SK-N-SH treated with all-trans-retinoic acid at 6 μM for 48 hours (cell line): Measurements from ENCODE around the gene RASSF5.

ENCODE experiments used
- ATAC-seq: fragments of 200-7000 bp; cut with Tn5 transposase; 3 replicates; pipeline ENCODE4 v1.9.1; 2020; ENCODE audit warnings: mild to moderate bottlenecking, moderate library complexity
- ARNTL ChIP-seq: fragments of 450-650 bp; formaldehyde crosslinking; IDR thresholded peaks from 2 replicates; pipeline ENCODE4 v1.5.0; 2020; ENCODE audit warnings: low read depth, mild to moderate bottlenecking, moderate library complexity, borderline replicate concordance
- CSDC2 ChIP-seq: fragments of 250-450 bp; sonication (Bioruptor Pico); IDR thresholded peaks from 2 replicates; pipeline ENCODE4 v1.5.0; 2020; ENCODE audit warnings: mild to moderate bottlenecking, moderate library complexity
- CSRNP3 ChIP-seq: fragments of 250-450 bp; sonication (Bioruptor Pico); IDR thresholded peaks from 2 replicates; pipeline ENCODE4 v1.5.1; 2021; ENCODE audit warnings: mild to moderate bottlenecking, moderate library complexity
- ESRRG ChIP-seq: fragments of 250-450 bp; sonication (Bioruptor Pico); IDR thresholded peaks from 2 replicates; pipeline ENCODE4 v1.6.1; 2021; ENCODE audit warnings: mild to moderate bottlenecking
- GLIS3 ChIP-seq: fragments of 250-450 bp; sonication (Bioruptor Pico); IDR thresholded peaks from 2 replicates; pipeline ENCODE4 v1.5.0; 2020; ENCODE audit warnings: mild to moderate bottlenecking, moderate library complexity
- ISL1 ChIP-seq: fragments of 250-450 bp; sonication (Bioruptor Pico); IDR thresholded peaks from 2 replicates; pipeline ENCODE4 v2.1.2; 2022; ENCODE audit warnings: mild to moderate bottlenecking, moderate library complexity
- POU6F1 ChIP-seq: fragments of 250-450 bp; sonication (Bioruptor Pico); IDR thresholded peaks from 2 replicates; pipeline ENCODE4 v1.8.0; 2021; ENCODE audit warnings: low read depth, mild to moderate bottlenecking, moderate library complexity, borderline replicate concordance
- RARB ChIP-seq: fragments of 250-450 bp; sonication (Bioruptor Pico); IDR thresholded peaks from 2 replicates; pipeline ENCODE4 v1.8.0; 2021; ENCODE audit warnings: mild to moderate bottlenecking, moderate library complexity
- TCF4 ChIP-seq: fragments of 250-450 bp; sonication (Bioruptor Pico); IDR thresholded peaks from 2 replicates; pipeline ENCODE4 v1.8.0; 2021; ENCODE audit warnings: mild to moderate bottlenecking, moderate library complexity, borderline replicate concordance
- TOX ChIP-seq: fragments of 250-450 bp; sonication (Bioruptor Pico); IDR thresholded peaks from 2 replicates; pipeline ENCODE4 v1.8.0; 2021; ENCODE audit warnings: mild to moderate bottlenecking, moderate library complexity, borderline replicate concordance
- TSHZ2 ChIP-seq: fragments of 250-450 bp; sonication (Bioruptor Pico); IDR thresholded peaks from 2 replicates; pipeline ENCODE4 v1.5.0; 2020; ENCODE audit warnings: mild to moderate bottlenecking, moderate library complexity
- ZFP3 ChIP-seq: fragments of 250-450 bp; sonication (Bioruptor Pico); IDR thresholded peaks from 2 replicates; pipeline ENCODE4 v1.5.0; 2020; ENCODE audit warnings: mild to moderate bottlenecking, moderate library complexity
- ZFP30 ChIP-seq: fragments of 450-650 bp; formaldehyde crosslinking; IDR thresholded peaks from 2 replicates; pipeline ENCODE4 v1.5.0; 2022; ENCODE audit warnings: mild to moderate bottlenecking, moderate library complexity
- ZNF565 ChIP-seq: fragments of 450-650 bp; formaldehyde crosslinking; conservative IDR thresholded peaks from 2 replicates; pipeline ENCODE4 v1.5.0; 2020; ENCODE audit warnings: low read depth, mild to moderate bottlenecking, moderate library complexity
- TF ChIP-seq, protein P1 (sequence below): fragments of 250-450 bp; sonication (Bioruptor Pico); IDR thresholded peaks from 2 replicates; pipeline ENCODE4 v1.8.0; 2020; ENCODE audit warnings: mild to moderate bottlenecking, moderate library complexity, borderline replicate concordance

Gene RASSF5

DNA sequence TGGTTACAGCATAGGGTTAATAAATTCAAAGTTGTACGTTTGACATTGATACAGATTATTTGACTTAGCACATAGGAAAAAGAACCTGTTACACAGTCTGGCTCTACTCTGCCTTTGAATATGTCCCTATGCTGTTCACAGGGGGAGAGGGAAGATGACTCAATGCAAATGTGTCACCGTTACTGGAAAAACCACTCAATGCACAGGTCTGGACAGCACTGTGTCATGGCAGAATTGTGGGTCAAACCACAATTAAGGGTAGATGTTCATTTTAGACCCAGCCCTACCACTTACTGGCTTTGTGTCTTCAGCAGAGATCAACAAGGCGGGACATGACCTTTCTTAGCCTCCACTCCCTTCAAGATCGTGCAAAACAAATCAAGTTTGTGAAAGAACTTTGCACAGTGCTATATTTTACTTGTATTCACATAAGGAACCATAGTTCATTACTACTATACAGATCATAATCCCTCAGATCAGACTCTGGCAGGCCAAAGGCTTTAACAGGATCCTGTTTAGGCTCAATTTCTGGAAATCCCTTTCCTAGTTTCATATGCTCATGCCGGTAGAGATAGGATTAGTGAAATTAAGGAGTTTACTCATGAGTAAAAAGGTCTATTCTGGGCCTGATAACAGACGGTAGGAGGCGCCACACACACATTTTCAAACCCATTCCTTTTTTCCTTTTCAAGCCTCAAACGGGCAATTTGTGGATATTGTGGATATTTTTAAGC is 82.9 kb downstream of the RASSF5 start:
- TF ChIP-seq ARNTL (no peak), POU6F1 (CRISPR knock-in tag) (no peak), ESRRG (CRISPR knock-in tag) (no peak), TCF4 (no peak), CSRNP3 (no peak)
- ATAC-seq, result peak; percentile 58

GRCh38 chr1:206591226-206591625 is 83.9 kb downstream of the RASSF5 start:
- no peak for ATAC-seq
- no peak for TF ChIP-seq POU6F1 (CRISPR knock-in tag)
- no peak for TF ChIP-seq ISL1 (CRISPR knock-in tag)
- TF ChIP-seq ZNF565 (CRISPR knock-in tag), result no peak
- TF ChIP-seq, protein P1, sequence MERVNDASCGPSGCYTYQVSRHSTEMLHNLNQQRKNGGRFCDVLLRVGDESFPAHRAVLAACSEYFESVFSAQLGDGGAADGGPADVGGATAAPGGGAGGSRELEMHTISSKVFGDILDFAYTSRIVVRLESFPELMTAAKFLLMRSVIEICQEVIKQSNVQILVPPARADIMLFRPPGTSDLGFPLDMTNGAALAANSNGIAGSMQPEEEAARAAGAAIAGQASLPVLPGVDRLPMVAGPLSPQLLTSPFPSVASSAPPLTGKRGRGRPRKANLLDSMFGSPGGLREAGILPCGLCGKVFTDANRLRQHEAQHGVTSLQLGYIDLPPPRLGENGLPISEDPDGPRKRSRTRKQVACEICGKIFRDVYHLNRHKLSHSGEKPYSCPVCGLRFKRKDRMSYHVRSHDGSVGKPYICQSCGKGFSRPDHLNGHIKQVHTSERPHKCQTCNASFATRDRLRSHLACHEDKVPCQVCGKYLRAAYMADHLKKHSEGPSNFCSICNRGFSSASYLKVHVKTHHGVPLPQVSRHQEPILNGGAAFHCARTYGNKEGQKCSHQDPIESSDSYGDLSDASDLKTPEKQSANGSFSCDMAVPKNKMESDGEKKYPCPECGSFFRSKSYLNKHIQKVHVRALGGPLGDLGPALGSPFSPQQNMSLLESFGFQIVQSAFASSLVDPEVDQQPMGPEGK (CRISPR knock-in tag), result no peak
- TF ChIP-seq ZFP3 (CRISPR knock-in tag), result no peak

- ATAC-seq, result no peak
- TF ChIP-seq TOX (CRISPR knock-in tag), result no peak
- TF ChIP-seq RARB (CRISPR knock-in tag), result no peak
- no peak for TF ChIP-seq ESRRG (CRISPR knock-in tag)
- no peak for TF ChIP-seq ZNF565 (CRISPR knock-in tag)
- TF ChIP-seq ZFP30 (CRISPR knock-in tag), result no peak
- TF ChIP-seq CSDC2 (CRISPR knock-in tag), result no peak
- TF ChIP-seq POU6F1 (CRISPR knock-in tag), result no peak
- TF ChIP-seq TSHZ2 (CRISPR knock-in tag), result no peak
- TF ChIP-seq TCF4, result no peak
These were observed 84.4 kb downstream of the RASSF5 start for GRCh38 chr1:206591696-206592095.

DNA sequence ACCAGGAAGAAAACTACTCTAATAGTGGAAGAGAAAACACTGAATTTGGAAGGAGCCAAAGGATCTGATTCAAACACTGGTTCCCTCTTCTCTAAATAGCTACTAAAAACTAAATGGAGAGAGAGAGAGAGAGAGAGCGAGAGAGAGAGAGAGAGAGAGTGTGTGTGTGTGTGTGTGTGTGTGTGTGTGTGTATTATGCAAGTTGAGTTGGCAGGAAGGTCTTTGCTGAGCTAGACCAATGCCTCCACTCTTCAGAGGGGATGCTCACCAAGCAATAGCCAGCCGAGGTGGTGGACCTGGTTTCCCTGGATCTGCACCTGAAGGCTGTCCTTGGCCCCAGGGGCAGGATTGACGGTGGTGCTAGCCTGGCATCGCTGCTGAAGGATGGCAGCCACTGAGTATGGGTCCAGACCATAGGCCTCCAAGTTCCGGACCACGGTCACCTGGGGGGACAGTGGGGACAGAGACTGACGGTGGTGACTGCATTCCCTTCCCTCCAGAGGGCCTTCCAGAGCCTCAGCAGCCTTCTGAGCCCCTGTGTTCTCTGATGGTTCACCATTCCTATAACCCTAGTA is 86.1 kb downstream of the RASSF5 start:
- no peak for ATAC-seq
- TF ChIP-seq CSRNP3 (no peak), ESRRG (CRISPR knock-in tag) (no peak), GLIS3 (CRISPR knock-in tag) (no peak)
